Measurements from ENCODE around the gene DOP1B. TPM values are rescaled to one million over a fixed set of nuclear protein-coding genes. Genes with fewer than 3 reads are reported as not detected.
A peak's percentile ranks its signal among the peaks of the same experiment; 100 is the strongest.

The DOP1B gene
- total RNA-seq, 4 donors from 2014 or later: 23.8 to 49.6 (median 34.8) TPM

DNA sequence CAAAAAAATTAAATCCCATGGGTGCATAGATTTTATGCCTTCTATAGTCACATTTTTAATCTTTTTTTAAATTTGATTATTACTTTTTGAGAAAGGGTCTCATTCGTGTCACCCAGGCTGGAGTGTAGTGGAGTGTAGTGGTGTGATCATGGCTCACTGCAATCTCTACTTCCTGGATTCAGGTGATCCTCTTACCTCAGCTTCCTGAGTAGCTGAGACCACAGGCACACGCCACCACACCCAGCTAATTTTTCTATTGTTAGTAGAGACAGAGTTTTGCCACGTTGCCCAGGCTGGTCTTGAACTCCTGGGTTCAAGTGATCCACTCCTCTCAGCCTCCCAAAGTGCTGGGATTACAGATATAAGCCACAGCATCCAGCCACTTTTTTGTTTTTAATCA, 11.4 kb upstream of the DOP1B start:
- Histone ChIP-seq H3K36me3 (peaks cover 13% of the 10 kb centered on the region), H3K27ac (no peak overlapping the region)
- no peak for TF ChIP-seq EP300 (IDR thresholded peaks at IDR 0.05)
- TF ChIP-seq, protein P1, sequence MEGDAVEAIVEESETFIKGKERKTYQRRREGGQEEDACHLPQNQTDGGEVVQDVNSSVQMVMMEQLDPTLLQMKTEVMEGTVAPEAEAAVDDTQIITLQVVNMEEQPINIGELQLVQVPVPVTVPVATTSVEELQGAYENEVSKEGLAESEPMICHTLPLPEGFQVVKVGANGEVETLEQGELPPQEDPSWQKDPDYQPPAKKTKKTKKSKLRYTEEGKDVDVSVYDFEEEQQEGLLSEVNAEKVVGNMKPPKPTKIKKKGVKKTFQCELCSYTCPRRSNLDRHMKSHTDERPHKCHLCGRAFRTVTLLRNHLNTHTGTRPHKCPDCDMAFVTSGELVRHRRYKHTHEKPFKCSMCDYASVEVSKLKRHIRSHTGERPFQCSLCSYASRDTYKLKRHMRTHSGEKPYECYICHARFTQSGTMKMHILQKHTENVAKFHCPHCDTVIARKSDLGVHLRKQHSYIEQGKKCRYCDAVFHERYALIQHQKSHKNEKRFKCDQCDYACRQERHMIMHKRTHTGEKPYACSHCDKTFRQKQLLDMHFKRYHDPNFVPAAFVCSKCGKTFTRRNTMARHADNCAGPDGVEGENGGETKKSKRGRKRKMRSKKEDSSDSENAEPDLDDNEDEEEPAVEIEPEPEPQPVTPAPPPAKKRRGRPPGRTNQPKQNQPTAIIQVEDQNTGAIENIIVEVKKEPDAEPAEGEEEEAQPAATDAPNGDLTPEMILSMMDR (IDR thresholded peaks at IDR 0.05): no peak
- TF ChIP-seq POLR2AphosphoS5 (IDR thresholded peaks at IDR 0.05): no peak
- no peak for TF ChIP-seq POLR2A (IDR thresholded peaks at IDR 0.05)

DNA sequence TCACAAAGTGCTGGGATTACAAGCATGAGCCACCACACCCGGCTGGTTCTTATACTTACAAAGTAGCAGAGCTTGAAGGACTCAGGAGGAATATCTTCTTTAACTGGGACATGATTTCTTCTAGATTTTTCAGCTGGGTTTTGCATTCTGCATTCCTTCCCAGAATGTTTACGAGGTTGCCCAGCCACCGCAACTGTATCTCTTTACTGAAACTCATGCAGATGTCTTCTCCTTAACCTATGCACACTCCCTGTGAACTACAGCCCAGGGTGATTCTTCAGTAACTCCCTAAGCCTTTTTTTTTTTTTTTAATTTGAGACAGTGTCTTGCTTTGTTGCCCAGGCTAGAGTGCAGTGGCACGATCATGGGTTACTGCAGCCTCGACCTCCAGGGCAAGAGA, 8.7 kb upstream of the DOP1B start:
- TF ChIP-seq POLR2AphosphoS5 (IDR thresholded peaks at IDR 0.05) (no peak), EP300 (IDR thresholded peaks at IDR 0.05) (no peak)
- peaks cover 12% of the 10 kb centered on the region for H3K4me1 ChIP-seq
- no peak for DNase-seq (ENCODE audit: low spot score in 2 of 2)
- no peaks in the 10 kb centered on the region for H3K27me3 ChIP-seq
- no peak overlapping the region for H3K4me3 ChIP-seq
- 82% methylated on average over 5 of the region's 5 CpGs for WGBS
- H3K27ac ChIP-seq: no peak overlapping the region
- H3K9me3 ChIP-seq: no peaks in the 10 kb centered on the region
- peaks cover 11% of the 10 kb centered on the region for H3K36me3 ChIP-seq

More for the DNA sequence above, 11.4 kb upstream of the DOP1B start:
- Histone ChIP-seq H3K9me3 (no peaks in the 10 kb centered on the region), H3K4me3 (no peak overlapping the region), H3K4me1 (peaks cover 14% of the 10 kb centered on the region), H3K27me3 (no peaks in the 10 kb centered on the region)
- WGBS: 75% methylated on average over 3 of the region's 3 CpGs
- no peak for DNase-seq (ENCODE audit: low spot score in 2 of 2)

DNA sequence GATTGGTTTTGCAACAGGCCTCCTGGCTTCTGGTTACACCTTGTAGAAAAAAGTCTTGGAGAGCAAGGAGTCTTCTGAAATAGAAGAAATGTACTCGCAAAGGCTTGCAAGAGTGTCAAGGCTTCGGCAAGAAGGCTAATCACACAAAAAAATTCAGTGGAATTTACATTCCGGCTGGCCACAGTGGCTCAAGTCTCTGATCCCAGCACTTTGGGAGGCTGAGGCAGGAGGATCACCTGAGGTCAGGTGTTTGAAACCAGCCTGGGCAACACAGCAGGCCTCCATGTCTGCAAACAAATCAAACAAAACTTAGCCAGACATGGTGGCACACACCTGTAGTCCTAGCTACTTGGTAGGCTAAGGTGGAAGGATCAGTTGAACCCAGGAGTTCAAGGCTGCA, 7.7 kb upstream of the DOP1B start:
- H3K27ac ChIP-seq: no peak overlapping the region
- H3K9me3 ChIP-seq: no peaks in the 10 kb centered on the region
- 96% methylated on average over 3 of the region's 3 CpGs for WGBS
- H3K27me3 ChIP-seq: no peaks in the 10 kb centered on the region
- H3K4me1 ChIP-seq: peaks cover 12% of the 10 kb centered on the region
- TF ChIP-seq, protein P1 (IDR thresholded peaks at IDR 0.05): no peak
- no peak for TF ChIP-seq POLR2A (IDR thresholded peaks at IDR 0.05)
- no peak for TF ChIP-seq POLR2AphosphoS5 (IDR thresholded peaks at IDR 0.05)
- no peak for TF ChIP-seq EP300 (IDR thresholded peaks at IDR 0.05)
- no peak for DNase-seq (ENCODE audit: low spot score in 2 of 2)
- H3K4me3 ChIP-seq: no peak overlapping the region
- H3K36me3 ChIP-seq: peaks cover 11% of the 10 kb centered on the region

DNA sequence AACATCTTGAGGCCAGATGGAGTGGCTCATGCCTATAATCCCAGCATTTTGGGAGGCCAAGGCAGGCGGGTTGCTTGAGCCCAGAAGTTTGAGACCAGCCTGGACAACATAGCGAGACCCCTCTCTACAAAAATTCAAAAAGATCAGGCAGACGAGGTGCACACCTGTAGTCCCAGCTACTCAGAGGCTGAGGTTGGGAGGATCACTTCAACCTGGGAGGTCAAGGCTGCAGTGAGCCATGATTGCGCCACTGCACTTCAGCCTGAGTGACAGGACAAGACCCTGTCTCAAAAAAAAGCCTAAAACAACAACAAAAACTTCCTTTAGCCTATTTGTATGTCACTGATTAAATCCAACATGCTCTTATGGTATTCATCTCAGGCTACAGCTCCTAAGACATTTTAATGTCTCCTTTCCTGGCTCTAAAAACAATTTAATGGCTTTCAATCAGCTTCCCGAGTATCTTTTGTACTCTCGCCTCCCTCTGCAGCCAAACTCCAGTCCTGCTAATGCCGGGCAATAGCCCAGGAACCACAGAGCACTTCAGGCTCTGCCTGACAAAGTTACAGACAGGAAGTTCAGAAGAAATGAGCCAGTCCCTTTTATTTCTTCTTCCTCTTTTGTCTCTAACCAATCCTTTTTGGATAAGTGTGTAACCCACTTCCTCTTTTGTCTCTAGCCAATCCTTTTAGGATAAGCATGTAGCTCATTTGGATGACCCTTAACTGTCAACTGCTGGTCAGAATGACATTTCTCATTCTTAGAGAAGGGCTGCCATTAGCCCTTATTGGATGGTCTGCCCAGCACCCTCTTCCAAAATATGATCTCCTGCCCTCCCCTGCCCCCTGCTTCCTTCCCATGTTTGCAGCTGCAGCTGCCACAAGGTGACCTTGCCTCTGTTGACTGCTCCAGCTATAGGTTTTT, 6.6 kb upstream of the DOP1B start:
- Histone ChIP-seq H3K36me3 (peaks cover 10% of the 10 kb centered on the region), H3K4me3 (no peak overlapping the region), H3K4me1 (peaks cover 11% of the 10 kb centered on the region), H3K27ac (peak overlapping the region; percentile 39), H3K9me3 (no peaks in the 10 kb centered on the region), H3K27me3 (no peaks in the 10 kb centered on the region)
- 46% methylated on average over 5 of the region's 7 CpGs for WGBS
- DNase-seq (ENCODE audit: low spot score in 2 of 2): no peak
- no peak for TF ChIP-seq EP300 (IDR thresholded peaks at IDR 0.05)
- no peak for TF ChIP-seq POLR2A (IDR thresholded peaks at IDR 0.05)
- TF ChIP-seq, protein P1 (IDR thresholded peaks at IDR 0.05): no peak

DNA sequence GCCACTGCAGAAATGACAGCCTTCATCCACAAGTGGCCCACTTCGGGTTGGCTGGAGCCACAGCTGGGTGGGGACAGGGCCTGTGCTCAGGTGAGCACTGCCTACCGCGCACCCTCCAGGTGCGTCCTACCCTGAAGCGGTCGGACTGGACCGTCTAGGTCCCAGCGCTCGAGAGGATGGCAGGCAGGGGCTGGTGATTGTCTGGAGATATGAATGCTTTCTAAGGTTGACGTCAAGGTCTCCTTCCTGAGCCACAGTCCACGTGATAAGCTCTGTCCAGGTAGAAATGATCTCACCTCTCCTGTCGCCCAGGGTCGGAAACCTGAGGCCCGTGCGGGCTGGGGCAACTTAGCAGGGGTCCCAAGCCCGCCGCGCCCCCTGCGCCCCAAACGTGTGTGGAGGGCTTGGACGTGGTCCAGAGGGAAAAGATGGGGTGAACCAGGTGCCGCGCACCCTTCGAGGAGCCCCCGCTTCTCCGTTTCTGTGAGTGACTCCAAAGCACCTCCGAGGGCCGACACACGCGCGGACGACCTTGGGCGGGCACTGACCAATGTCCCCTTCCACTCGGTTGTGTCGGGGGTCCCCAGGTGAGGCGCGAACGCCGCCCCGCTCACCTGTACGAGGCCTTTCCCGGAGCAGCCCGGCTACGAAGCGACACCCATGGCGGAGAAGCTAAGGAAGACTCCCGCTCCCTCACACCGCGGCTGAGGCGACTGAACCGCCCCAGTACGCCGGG, 853 bp upstream of the DOP1B start:
- TF ChIP-seq EP300 (IDR thresholded peaks at IDR 0.05) (no peak), POLR2A (IDR thresholded peaks at IDR 0.05) (peak; percentile 77 to 79), POLR2AphosphoS5 (IDR thresholded peaks at IDR 0.05) (peak in 2 of 3 donors; percentile 75 to 82)
- TF ChIP-seq, protein P1 (IDR thresholded peaks at IDR 0.05): no peak
- no peaks in the 10 kb centered on the region for H3K27me3 ChIP-seq
- H3K36me3 ChIP-seq: no peaks in the 10 kb centered on the region
- peaks cover 24% of the 10 kb centered on the region for H3K4me1 ChIP-seq
- WGBS: 14% methylated on average over 25 of the region's 53 CpGs
- no peaks in the 10 kb centered on the region for H3K9me3 ChIP-seq
- peak overlapping the region; percentile 100 for H3K4me3 ChIP-seq
- peak overlapping the region; percentile 88 for H3K27ac ChIP-seq
- no peak for DNase-seq (ENCODE audit: low spot score in 2 of 2)
